GM19193 (cell line): ENCODE results near the gene CTIF.

Source experiments
- POLR2A ChIP-seq: IDR thresholded peaks from 4 replicates; pipeline ENCODE4 v1.6.1; 2011; ENCODE audit not compliant: insufficient read depth, insufficient read length; ENCODE audit errors: extremely low read depth

Gene CTIF

DNA sequence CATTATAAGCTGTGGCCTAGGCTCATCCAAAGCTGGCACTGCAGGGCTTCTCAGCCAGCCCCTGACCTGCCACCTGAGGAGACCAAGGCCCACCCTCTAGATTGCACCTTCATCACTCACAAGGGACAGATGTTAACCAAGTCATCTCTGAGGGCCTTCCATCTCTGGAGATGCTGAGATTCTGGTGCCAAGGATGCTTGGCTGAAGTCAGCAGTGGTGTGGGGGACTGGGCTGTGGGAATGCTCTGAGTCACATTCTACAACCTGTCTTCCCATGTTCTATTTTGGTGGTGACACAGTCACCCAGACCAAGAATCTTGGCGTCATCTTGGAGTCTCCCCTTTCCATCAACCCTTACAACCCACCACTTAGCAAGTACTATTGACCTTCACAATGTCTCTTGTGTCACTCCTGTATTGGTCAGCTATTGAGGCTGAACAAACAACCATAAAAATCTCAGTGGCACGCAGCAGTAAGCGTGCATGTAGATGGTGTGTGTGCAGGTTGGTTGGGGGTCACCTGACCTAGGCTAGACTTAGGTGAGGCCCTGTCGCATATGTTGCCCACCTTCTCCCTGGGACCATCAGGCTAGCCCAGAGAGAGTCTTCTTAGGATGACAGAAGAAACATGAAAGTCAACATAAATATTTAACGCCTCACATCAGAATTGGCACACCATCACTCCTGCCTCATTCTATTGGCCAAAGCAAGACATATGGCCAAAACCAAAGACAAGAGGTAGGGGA is 276.9 kb downstream of the CTIF start:
- TF ChIP-seq POLR2A, result no peak

DNA sequence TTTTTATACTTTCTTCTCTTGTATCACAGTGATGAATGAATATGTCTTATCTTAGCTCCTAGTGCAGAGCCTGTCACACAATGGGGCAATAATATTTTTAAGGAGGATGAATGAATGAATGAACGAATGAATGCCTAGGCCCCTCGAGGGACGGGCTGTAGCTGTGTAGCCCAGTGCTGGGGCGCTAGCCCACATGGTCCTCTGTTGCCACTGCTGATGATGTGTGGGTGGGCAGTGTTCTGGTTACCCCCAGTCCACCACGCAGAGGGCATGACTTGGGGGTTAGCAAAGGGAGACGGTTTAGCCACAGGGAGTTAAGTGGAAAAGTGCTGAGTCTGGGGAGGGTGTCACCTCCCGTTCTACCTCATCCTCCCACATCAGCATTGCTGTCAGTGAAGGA is 277.7 kb downstream of the CTIF start:
- TF ChIP-seq POLR2A, result no peak

DNA sequence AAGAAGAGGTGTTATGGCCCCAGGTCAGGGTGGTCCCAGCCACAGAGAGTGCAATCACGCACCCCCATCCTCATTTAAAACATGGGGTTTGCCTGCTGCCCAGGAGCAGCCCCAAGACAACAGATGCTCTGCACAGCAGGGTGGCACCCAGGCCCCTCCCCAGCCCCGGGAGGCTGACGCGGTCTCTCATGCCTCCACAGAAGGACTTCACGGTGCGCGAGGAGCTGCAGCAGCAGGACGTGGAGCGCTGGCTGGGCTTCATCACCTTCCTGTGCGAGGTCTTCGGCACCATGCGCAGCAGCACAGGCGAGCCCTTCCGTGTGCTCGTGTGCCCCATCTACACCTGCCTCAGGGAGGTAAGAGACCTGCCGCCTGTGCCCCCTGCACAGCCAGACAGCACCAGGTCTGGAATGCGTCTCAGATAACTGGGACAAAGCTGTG is 278.2 kb downstream of the CTIF start:
- TF ChIP-seq POLR2A, result no peak

DNA sequence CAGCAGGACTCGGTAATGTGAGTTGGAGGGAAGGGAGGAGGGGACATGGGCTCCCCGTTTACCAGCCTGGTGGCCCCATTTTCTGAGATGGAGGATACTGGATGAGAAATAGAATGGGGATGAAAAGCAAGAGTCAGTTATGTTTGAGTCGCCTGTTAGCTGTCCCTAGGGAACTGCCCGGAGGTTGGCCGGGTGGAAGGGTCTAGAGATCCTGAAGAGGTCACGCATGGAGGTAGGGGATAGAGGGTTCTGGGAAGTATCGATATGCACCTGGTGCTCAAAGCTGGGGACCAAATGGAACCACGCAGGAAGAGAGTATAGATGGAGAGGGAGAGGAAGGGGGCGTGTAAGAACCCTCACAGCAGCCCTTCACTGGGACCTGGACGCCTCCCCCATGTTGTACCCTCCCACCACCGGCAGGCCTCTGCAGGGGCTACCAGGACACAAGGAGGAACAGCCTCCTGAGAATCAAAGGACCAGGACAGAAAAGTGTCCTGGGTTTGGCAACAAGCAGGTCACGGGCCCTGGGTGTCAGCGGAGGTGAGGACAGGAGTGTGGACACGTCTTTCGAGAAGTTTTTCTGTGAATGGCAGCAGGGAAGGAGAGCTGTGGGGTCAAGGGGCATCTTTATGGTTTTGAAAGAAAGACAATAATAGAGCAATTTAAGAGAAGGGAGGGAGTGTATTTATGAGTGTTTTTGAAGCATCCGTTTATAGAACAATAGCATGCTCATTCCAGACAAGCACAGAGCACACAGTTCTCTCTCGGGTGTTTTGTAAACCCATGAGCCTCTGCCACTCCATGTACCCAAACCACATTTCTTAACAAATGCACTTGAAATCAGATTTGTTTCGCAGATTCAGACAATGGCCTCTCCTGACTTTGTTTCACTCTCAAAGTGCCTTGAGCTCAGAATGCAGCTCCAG is 279.8 kb downstream of the CTIF start:
- no peak for TF ChIP-seq POLR2A

DNA sequence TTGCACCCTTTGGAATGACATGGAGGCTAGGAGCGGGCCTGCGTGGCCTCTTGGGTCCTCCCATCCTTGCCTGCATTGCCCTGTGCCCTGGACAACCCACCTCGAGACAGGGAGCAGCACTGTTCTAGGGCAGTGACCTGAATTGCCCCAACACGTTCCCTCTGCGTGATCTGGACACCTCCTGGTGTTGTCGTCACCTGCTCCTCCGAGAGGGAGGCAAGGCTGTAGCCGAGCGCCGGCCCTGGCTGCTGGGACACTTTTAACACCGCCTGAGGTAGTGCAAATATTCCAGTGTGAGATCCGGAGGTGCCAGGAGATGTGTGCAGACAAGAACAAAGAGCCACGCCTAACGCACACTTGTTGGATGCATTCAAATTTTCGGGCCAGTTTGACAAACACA is 280.4 kb downstream of the CTIF start:
- no peak for TF ChIP-seq POLR2A

DNA sequence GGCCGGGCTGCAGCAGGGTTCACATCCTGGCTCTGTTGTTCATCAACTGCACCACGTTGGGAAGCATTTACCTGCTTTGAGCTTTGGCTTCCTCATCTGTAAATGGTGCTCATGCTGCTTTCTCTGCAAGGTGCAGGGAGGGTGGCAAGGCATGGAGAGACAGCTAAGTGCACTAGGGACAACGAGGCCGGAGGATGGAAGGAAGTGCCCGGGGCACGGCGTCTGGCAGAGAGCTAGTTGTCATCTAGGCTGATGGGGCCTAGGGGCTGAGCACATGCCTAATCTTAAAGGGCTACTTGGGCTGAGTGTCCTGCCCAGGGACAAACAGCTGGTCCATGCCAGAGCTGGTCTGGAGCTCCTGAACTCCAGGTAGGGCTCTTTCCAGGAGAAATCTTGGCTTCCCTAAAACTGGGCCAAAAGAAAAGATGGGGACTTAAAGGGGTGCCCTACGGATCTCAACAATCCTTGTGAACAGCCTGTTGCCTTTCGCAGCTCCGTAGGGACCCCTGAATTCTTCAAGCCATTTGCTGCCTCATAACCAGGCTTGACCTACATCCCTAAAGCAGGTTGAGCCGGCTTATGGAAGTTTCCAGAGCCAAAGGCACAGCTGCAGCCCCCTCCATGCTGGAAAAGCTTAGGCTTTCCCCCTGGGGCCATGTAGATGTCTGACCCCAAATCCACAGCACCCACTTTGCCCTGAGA is 281.1 kb downstream of the CTIF start:
- TF ChIP-seq POLR2A, result no peak

DNA sequence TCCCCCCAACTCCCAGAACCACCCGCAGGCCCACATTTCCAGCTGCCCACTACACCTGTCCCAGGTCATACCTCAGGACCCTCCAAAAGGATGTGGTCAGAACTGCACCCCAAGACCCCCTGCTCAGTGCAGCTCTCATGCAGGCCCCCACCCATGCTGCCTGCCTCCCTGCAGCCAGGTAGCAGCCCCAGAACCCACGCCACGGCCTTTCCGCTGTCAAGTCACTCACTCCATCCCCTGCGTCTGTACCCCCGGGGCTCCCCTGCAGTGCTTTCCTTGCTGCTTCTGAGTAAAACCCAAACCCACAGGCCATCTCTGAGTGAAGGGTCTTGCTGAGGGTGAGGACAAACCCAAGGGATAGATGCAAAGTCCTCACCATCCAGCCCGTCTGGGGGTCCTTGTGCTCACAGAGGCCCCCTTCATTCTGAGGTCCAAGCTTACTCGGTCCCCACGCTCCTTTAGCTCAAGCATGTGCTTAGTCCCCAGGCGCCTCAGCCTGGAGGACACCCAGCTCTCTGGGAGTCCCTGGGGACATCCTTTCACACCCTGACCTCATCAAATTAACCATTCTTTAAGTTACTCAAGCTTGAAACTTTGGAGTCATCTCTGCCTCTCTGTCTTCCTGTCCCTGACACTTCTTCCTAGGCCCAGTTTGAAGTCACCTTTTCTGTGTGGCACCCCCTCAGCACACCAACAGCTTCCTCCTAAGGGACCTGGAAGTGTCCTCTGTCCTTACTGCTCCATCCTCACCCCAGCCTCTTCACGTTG is 281.8 kb downstream of the CTIF start:
- no peak for TF ChIP-seq POLR2A

DNA sequence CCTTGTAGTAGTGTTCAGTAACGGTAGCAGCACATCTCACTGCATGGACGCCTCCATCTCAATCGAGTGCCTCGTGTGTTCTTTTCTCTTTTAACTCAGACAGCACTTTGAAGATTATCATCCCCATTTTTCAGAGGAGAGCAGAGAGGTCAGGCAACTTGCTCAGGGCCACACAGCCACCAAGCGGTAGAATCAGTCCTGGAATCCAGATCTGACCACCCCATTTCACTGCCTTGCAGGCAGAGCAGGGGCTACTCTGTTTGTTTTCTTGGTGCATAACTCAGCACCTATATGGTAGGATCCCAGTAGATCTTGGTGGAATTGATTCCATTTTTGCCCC is 282.4 kb downstream of the CTIF start:
- no peak for TF ChIP-seq POLR2A

DNA sequence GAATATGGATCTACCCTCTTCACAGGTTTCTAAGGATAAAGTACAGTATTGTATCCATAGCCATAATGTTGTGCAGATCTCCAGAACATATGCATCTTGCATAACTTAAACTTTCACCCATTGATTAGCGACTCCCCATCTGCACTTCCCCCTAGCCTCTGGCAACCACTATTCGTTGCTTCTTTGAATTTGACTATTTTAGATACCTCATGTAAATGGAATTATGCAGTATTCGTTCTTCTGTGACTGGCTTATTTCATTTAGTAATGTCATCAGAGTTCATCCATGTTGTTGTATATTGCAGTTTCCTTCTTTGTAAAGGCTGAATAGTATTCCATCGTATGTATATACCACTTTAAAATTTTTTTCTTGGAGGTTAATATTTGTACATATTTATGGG is 283.0 kb downstream of the CTIF start:
- no peak for TF ChIP-seq POLR2A

DNA sequence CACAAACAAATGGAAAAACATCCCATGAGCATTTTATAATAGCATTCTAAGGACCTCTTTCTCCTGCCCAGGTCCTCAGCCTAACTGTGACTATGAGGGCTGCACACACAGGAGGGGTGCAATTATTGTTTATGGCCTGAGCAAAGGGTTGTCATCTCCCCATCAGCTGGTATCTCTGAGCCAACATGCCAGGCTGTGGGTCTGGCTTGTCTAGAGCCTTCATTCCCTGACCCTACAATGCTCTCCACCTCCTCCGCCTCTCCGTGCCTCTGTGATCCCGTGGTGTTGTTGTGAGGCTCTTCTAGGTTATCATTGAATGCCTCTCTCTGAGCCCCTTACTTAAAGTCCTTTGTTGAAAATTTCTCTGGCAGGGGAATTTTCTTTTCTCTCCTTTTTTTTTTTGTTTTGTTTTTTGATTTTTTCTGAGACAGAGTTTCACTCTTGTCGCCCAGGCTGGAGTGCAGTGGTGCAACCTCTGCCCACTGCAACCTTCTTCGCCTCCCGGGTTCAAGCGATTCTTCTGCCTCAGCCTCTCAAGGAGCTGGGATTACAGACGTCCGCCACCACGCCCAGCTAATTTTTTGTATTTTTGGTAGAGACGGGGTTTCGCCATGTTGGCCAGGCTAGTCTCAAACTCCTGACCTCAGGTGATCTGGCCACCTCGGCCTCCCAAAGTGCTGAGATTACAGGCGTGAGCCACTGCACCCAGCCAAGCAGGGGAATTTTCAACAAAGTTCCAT is 285.6 kb downstream of the CTIF start:
- TF ChIP-seq POLR2A, result no peak

DNA sequence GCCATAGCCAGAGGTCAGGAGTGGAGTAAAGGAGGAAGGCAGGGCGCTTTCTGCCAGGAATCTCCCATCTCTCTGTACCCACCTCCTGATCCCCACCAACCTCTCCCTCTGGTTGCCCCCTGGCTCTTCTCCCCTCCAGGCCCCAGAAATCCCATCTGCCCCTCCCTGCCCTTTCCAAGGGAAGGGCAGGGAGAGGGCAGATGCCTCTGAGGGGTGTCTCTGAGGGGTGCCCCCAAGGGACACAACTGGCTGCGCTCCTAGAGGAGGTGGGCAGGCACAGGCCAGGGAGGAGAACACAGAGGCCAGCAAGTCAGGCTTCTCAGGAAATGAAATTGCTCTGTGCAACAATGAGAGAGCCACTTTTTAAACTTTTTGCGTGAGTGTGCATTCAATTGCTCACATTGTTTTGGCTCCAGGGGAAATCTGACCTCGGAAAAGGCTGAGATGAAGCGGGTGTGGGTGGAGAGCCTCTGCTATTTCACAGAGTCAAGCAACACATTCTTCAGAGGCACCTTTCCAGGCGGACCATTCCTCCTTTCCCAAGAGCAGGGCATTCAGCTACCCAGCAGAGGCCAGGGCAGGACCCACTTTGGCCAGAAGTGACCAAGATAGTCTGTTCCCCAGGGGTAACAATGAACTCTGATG is 286.4 kb downstream of the CTIF start:
- TF ChIP-seq POLR2A, result no peak

DNA sequence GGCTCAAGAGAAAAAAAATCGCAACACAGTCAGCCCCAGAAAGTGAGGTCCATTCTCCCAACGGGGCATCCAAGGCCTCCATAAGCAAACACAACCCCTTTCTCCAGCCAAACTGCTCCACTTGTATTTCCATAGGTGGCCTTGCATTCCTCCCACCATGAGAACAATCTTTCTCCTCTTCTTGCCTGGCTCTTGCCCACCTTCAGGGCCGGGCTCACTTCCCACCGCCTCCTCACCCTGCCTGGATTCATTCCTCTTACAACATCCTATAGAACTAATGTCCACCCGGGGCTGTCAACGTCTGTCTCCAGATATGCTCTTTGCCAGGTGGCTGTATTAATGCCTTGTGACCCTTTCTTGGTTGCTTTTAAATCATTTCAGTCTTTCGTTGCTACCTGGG is 287.4 kb downstream of the CTIF start:
- no peak for TF ChIP-seq POLR2A

DNA sequence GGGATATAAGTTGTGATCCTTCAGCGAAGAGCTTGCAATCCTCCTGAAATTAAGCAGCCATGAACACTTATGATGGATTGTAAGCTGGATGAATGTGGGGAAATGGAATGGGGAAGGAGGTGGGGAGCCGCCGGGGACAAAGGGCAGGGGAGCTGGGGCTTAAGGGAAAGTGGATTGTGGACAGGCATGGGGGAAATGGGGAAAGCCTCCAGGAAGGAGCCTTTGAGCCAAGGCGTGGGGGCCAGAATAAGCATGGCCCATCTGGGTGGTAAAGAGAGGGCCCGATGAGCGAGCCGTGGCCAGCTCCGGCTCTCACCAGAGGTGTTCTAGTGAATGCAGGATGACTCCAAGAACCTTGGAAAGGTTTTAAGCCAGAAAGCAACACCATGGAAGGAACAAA is 288.0 kb downstream of the CTIF start:
- TF ChIP-seq POLR2A, result no peak

DNA sequence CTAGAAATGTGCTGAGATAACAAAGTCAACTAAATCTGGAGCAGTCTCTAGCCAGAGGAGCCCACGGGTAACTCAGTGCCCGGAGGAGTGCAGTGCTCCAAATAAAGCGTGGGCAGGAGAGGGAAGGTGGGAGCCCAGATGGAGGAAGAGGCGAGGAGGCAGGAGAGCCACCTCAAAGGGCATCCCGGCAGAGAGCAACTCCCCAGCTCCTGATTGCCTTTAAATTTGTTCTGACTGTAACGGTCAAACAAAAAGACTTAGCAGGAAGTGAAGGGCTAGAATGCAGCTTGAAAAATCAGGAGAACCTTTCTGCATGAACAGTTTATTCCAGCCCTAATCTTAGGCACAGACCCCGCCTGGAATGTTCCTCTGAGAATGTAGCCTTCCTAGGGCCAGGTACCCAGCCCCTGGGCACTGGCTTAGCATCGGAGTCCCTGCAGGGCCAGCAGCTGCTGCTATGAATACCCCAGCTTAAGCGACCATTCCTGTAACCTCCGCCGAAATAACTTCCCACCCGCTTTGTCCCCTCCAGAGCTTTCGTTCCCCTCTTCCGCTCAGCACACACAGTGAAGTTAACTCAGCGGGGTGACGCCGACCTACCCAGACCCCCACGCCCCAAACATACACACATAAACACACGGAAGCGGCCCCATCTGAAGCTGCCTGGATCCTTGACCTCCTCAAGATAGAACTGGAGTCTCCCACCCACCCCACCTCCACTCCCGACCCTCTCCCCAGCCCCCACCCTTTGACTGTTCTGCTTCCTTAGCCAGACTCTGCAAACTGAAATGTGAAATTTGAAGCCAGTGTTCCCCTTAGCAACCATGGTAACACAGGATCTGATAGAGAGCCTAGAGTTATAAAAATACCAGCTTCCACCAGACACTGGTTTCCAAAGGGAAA is 288.7 kb downstream of the CTIF start:
- no peak for TF ChIP-seq POLR2A
